Measurements from ENCODE around the gene AMZ1.

- TF ChIP-seq CTCF (IDR thresholded peaks at IDR 0.05) (no peak), POLR2A (IDR thresholded peaks at IDR 0.05) (no peak)
Observed at GRCh38 chr7:2730846-2731770, 43.1 kb downstream of the AMZ1 start.

Data from lower leg skin (tissue), 3 donors.